Fibroblast of lung (primary cell): Measurements from ENCODE around the gene CDKN2B.
"Not testable (repeated sequence)": the region's sequence is repeated elsewhere in the genome, so short reads cannot be mapped to it uniquely, and the experiment has no call there.

ENCODE experiments used
- EZH2 ChIP-seq: IDR thresholded peaks from 2 replicates; pipeline ENCODE4 v1.5.1; 2012; ENCODE audit warnings: low read length, control low read depth, mild to moderate bottlenecking; ENCODE audit errors: missing control alignments
- TF ChIP-seq, protein P1 (sequence below), 2 donors: IDR thresholded peaks in 1 of 2; conservative IDR thresholded peaks in 1 of 2; 1 replicate in 1 of 2; 2 replicates in 1 of 2; pipeline ENCODE4 v1.5.1; 2011 to 2012; ENCODE audit warnings: low read length in 2 of 2, control low read depth in 1 of 2, inconsistent platforms in 1 of 2, low read depth in 1 of 2, mild to moderate bottlenecking in 1 of 2

DNA sequence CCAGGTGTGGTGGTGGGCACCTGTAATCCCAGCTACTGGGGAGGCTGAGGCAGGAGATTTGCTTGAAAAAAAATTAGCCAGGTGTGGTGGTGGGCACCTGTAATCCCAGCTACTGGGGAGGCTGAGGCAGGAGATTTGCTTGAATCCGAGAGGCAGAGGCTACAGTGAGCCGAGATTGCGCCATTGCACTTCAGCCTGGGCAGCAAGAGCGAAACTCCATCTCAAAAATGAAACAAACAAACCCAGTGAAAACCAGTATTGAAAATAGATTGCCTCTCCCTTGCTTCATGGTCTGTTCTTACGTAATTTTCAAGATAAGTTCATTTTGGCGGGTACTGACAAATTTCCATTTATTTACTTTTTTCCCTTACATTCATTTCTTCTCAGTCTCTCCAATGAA, 48.9 kb upstream of the CDKN2B start:
- TF ChIP-seq, protein P1, sequence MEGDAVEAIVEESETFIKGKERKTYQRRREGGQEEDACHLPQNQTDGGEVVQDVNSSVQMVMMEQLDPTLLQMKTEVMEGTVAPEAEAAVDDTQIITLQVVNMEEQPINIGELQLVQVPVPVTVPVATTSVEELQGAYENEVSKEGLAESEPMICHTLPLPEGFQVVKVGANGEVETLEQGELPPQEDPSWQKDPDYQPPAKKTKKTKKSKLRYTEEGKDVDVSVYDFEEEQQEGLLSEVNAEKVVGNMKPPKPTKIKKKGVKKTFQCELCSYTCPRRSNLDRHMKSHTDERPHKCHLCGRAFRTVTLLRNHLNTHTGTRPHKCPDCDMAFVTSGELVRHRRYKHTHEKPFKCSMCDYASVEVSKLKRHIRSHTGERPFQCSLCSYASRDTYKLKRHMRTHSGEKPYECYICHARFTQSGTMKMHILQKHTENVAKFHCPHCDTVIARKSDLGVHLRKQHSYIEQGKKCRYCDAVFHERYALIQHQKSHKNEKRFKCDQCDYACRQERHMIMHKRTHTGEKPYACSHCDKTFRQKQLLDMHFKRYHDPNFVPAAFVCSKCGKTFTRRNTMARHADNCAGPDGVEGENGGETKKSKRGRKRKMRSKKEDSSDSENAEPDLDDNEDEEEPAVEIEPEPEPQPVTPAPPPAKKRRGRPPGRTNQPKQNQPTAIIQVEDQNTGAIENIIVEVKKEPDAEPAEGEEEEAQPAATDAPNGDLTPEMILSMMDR (conservative IDR thresholded peaks at IDR 0.05 in 1 of 2, IDR thresholded peaks at IDR 0.05 in 1 of 2; ENCODE audit: low read depth in 1 of 2, low read length in 2 of 2): not testable (repeated sequence)
- not testable (repeated sequence) for TF ChIP-seq EZH2
